ENCODE data around the gene ADAMTSL2. TPM values are rescaled to one million over a fixed set of nuclear protein-coding genes. Genes with fewer than 3 reads are reported as not detected.

ADAMTSL2 gene
- total RNA-seq, 2 experiments from 2014 or later = 0.11 to 0.25 TPM

DNA sequence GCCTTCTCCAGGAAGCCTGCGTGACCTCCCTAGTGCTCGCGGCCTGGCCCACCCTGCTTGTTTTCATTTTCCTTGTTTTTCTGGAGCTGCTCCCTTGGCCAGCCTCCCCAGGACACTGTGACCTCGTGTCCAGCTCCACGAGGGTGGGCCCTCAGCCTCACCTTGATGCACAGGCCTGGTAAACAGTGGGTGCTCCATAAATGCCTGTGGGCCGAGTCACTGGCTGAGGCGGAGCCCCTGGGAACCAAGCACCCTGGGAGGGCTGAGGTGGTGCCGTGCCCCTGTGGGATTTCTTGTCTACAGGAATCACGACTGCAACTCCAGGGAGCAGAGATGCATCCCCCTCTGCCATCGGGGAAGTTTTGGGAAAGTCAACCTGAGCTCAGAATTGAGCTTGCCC is 57.5 kb downstream of the ADAMTSL2 start:
- Mint-ChIP-seq H3K27me3 (no peaks in the 10 kb centered on the region), H3K27ac (no peak overlapping the region), H3K36me3 (ENCODE audit: low read depth) (no peaks in the 10 kb centered on the region), H3K4me1 (ENCODE audit: low read depth) (no peaks in the 10 kb centered on the region), H3K9me3 (peaks cover 6% of the 10 kb centered on the region), H3K4me3 (no peak overlapping the region)
- TF ChIP-seq, protein P1, sequence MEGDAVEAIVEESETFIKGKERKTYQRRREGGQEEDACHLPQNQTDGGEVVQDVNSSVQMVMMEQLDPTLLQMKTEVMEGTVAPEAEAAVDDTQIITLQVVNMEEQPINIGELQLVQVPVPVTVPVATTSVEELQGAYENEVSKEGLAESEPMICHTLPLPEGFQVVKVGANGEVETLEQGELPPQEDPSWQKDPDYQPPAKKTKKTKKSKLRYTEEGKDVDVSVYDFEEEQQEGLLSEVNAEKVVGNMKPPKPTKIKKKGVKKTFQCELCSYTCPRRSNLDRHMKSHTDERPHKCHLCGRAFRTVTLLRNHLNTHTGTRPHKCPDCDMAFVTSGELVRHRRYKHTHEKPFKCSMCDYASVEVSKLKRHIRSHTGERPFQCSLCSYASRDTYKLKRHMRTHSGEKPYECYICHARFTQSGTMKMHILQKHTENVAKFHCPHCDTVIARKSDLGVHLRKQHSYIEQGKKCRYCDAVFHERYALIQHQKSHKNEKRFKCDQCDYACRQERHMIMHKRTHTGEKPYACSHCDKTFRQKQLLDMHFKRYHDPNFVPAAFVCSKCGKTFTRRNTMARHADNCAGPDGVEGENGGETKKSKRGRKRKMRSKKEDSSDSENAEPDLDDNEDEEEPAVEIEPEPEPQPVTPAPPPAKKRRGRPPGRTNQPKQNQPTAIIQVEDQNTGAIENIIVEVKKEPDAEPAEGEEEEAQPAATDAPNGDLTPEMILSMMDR (IDR thresholded peaks at IDR 0.05) = no peak
- DNase-seq = no peak
- intact Hi-C loops (cut with micrococcal nuclease) = no loop called here
- CTCF ChIA-PET = interaction anchor here (0.8 kb wide), 1 partner anchor 189 kb away, joined by 3 read pairs; no protein-coding TSS in a partner anchor
- ATAC-seq = no peak
- POLR2A ChIA-PET = no interaction called here

DNA sequence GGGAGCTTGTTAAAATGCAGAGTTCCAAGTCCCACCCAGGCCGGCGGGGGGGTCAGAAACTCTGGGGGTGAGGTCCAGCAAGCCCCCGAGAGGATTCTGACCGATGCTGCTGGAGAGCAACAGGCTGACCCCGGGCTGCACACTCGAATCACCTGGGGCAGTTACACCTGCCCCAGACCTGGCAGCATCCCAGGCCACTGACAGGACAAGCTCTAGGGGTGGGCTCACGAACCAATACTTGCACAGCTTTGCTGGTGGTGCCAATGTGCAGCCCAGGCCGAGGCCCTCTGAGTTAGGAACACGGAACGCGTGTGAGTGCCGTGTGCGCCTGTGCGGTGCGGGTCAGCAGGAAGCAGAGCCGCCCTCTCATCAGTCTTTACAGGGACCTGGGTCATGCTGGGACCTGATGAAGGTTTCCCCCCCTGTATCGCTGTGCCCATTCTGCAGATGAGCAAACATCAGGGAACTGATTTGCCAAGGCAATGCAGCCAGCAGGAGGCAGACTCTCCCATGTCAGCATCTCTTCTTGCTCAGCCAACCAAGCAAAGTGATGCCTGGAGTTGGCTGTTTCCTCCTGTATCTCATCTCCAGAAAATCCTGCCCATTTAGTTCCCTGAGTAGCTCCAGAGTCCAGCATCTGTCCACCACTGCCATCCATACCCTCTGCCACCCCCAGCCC is 58.4 kb downstream of the ADAMTSL2 start:
- DNase-seq = peak; percentile 31
- CTCF ChIA-PET = interaction anchor here (0.8 to 1.3 kb wide), 3 partner anchors 11 to 188 kb away, joined by 3 read pairs; no protein-coding TSS in a partner anchor
- intact Hi-C loops (cut with micrococcal nuclease) = no loop called here

DNA sequence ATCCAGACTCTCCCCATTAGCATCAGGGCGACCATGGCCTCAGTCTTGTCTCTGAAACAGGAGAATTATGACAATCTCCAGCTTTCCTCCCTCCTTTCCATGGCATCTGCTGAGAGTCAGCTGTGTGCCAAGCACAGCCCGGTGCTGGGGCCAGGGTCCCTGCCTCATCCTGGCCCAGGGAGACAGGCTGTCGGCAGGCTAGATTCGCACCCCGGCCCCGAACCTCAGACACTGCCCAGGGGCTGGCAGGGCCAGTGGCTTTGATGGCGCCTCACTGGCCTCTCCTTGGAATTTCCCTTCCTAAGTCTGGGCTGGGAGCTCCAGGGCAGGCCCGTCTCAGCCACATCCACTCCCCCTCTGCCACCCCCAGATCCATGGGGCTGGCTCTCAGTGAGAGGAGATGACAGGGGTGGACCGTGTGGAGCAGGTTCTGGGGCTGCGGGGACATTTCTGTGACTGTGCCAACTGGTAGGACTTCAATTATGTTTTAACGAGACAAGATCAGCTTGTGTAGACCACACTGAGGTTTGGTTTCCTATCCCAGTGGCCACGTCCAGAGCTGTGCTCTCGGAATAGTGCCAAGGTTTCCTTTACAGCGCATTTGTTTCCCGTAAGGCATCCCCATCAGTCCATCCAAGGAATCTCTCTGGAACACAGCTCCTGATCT is 59.2 kb downstream of the ADAMTSL2 start:
- ATAC-seq (no peak), DNase-seq (no peak)
- Mint-ChIP-seq H3K27me3 (no peaks in the 10 kb centered on the region), H3K4me1 (ENCODE audit: low read depth) (no peaks in the 10 kb centered on the region), H3K4me3 (no peak overlapping the region), H3K36me3 (ENCODE audit: low read depth) (no peaks in the 10 kb centered on the region), H3K27ac (no peak overlapping the region), H3K9me3 (peaks cover 11% of the 10 kb centered on the region)
- intact Hi-C loops (cut with micrococcal nuclease) = no loop called here
- CTCF ChIA-PET = interaction anchor here (1.3 kb wide), 1 partner anchor 10 kb away, joined by 3 read pairs; no protein-coding TSS in a partner anchor
- POLR2A ChIA-PET = no interaction called here
- TF ChIP-seq, protein P1 (IDR thresholded peaks at IDR 0.05) = no peak

More for the DNA sequence above, 58.4 kb downstream of the ADAMTSL2 start:
- peaks cover 14% of the 10 kb centered on the region for H3K9me3 Mint-ChIP-seq
- no peak for ATAC-seq
- H3K4me3 Mint-ChIP-seq = no peak overlapping the region
- H3K27ac Mint-ChIP-seq = no peak overlapping the region
- H3K36me3 Mint-ChIP-seq (ENCODE audit: low read depth) = no peaks in the 10 kb centered on the region
- POLR2A ChIA-PET = no interaction called here
- no peaks in the 10 kb centered on the region for H3K27me3 Mint-ChIP-seq
- TF ChIP-seq, protein P1 (IDR thresholded peaks at IDR 0.05) = no peak
- H3K4me1 Mint-ChIP-seq (ENCODE audit: low read depth) = no peaks in the 10 kb centered on the region

DNA sequence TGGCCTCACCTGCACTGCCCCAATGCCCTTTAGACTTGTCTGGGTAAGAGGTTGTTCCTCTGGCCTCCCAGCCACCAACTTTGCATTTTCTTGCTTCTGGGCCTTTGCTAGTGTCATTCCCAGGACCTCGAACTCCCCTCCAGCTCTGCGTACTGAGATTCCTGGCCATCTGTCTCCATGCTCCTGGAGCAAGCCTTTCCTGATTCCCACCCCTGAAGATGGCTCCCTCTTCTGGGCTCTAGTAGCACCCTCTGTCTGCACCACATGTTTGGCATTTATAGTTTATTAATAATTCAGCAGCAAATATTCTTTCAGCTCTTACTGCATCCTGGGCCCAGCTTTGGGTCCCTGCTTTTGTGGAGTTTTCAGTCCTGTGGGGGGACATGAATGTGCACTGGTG is 59.8 kb downstream of the ADAMTSL2 start:
- Mint-ChIP-seq H3K27me3 (no peaks in the 10 kb centered on the region), H3K27ac (no peak overlapping the region), H3K9me3 (peaks cover 11% of the 10 kb centered on the region), H3K36me3 (ENCODE audit: low read depth) (no peaks in the 10 kb centered on the region), H3K4me3 (no peak overlapping the region), H3K4me1 (ENCODE audit: low read depth) (no peaks in the 10 kb centered on the region)
- intact Hi-C loops (cut with micrococcal nuclease) = no loop called here
- ATAC-seq (no peak), DNase-seq (no peak)
- TF ChIP-seq, protein P1 (IDR thresholded peaks at IDR 0.05) = no peak
- POLR2A ChIA-PET = no interaction called here
- CTCF ChIA-PET = no interaction called here

DNA sequence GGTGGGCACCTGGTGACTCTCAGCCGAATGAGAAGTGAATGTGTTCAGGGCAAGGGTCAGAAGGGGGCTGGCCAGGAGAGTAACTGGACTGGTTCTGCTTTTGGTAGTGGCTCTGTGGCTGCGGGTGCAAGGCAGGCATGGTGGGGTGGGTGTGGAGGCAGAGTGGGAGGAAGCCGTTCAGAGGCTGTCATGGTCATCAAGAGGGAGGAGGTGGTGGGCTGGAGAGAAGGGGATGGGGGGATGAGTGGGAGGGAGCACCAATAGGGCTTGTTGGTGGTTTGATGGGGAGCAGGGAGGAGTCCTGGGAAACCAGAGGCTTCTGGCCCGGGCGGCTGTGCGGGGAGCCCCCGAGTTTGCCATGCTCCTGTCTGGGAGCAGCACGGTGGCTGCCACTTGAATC is 61.4 kb downstream of the ADAMTSL2 start:
- ATAC-seq (no peak), DNase-seq (no peak)
- Mint-ChIP-seq H3K4me3 (no peak overlapping the region), H3K27ac (no peak overlapping the region), H3K27me3 (no peaks in the 10 kb centered on the region), H3K9me3 (peaks cover 11% of the 10 kb centered on the region), H3K4me1 (ENCODE audit: low read depth) (no peaks in the 10 kb centered on the region), H3K36me3 (ENCODE audit: low read depth) (no peaks in the 10 kb centered on the region)
- TF ChIP-seq, protein P1 (IDR thresholded peaks at IDR 0.05) = no peak
- POLR2A ChIA-PET = no interaction called here
- intact Hi-C loops (cut with micrococcal nuclease) = no loop called here
- CTCF ChIA-PET = no interaction called here

All from activated CD8-positive, alpha-beta T cell treated with anti-CD3 and anti-CD28 coated beads for 36 hours (primary cell).